ENCODE results near the gene CUBN. TPM values are rescaled to one million over a fixed set of nuclear protein-coding genes. Genes with fewer than 3 reads are reported as not detected.

Gene CUBN
- total and polyA plus RNA-seq, 12 donors, result 0.41 to 9.3 (median 1.3) TPM

GRCh38 chr10:17066807-17067206, 62.8 kb downstream of the CUBN start:
- H3K9me3 ChIP-seq (replicated peaks in 1 of 3), result no peaks in the 10 kb centered on the region
- DNase-seq, result no peak
- TF ChIP-seq POLR2A (IDR thresholded peaks at IDR 0.05) (no peak), CTCF (IDR thresholded peaks at IDR 0.05) (no peak)
- H3K4me3 ChIP-seq, result no peak overlapping the region
- 84 to 88% (median 87%) methylated on average over 3 of the region's 3 CpGs for WGBS, 4 donors
- H3K4me1 ChIP-seq (replicated peaks in 1 of 2), result peaks cover 0 to 6% of the 10 kb centered on the region in 2 donors
- no peaks in the 10 kb centered on the region for H3K36me3 ChIP-seq (replicated peaks in 1 of 2)
- H3K27me3 ChIP-seq, result no peaks in the 10 kb centered on the region
- H3K27ac ChIP-seq, result no peak overlapping the region
- intact Hi-C loops (cut with DNase I), result no loop called here

- Histone ChIP-seq H3K36me3 (replicated peaks in 1 of 2) (no peaks in the 10 kb centered on the region), H3K27me3 (no peaks in the 10 kb centered on the region), H3K27ac (no peak overlapping the region), H3K4me3 (no peak overlapping the region), H3K9me3 (replicated peaks in 1 of 3) (no peaks in the 10 kb centered on the region), H3K4me1 (replicated peaks in 1 of 2) (peaks cover 0 to 6% of the 10 kb centered on the region in 2 donors)
- TF ChIP-seq POLR2A (IDR thresholded peaks at IDR 0.05), result no peak
- no peak for TF ChIP-seq CTCF (IDR thresholded peaks at IDR 0.05)
- DNase-seq, result no peak
- intact Hi-C loops (cut with DNase I), result no loop called here
- 68 to 89% (median 79%) methylated on average over 1 of the region's 1 CpG for WGBS, 4 donors
Measured at GRCh38 chr10:17066000-17066399, 63.6 kb downstream of the CUBN start.

GRCh38 chr10:17065273-17065672, 64.3 kb downstream of the CUBN start:
- 94 to 98% (median 96%) methylated on average over 6 of the region's 6 CpGs for WGBS, 4 donors
- intact Hi-C loops (cut with DNase I), result no loop called here
- no peak overlapping the region for H3K27ac ChIP-seq

GRCh38 chr10:17064435-17064834, 65.2 kb downstream of the CUBN start:
- H3K4me1 ChIP-seq (replicated peaks in 1 of 2), result peaks cover 0 to 6% of the 10 kb centered on the region in 2 donors

More at GRCh38 chr10:17065273-17065672, 64.3 kb downstream of the CUBN start:
- H3K36me3 ChIP-seq (replicated peaks in 1 of 2), result no peaks in the 10 kb centered on the region
- H3K9me3 ChIP-seq (replicated peaks in 1 of 3), result no peaks in the 10 kb centered on the region
- DNase-seq, result no peak
- H3K4me3 ChIP-seq, result no peak overlapping the region
- no peak for TF ChIP-seq POLR2A (IDR thresholded peaks at IDR 0.05)
- no peak for TF ChIP-seq CTCF (IDR thresholded peaks at IDR 0.05)
- no peaks in the 10 kb centered on the region for H3K27me3 ChIP-seq
- H3K4me1 ChIP-seq (replicated peaks in 1 of 2), result peaks cover 0 to 6% of the 10 kb centered on the region in 2 donors

More at GRCh38 chr10:17064435-17064834, 65.2 kb downstream of the CUBN start:
- DNase-seq, result no peak
- intact Hi-C loops (cut with DNase I), result no loop called here
- Histone ChIP-seq H3K4me3 (no peak overlapping the region), H3K27ac (no peak overlapping the region), H3K36me3 (replicated peaks in 1 of 2) (no peaks in the 10 kb centered on the region), H3K9me3 (replicated peaks in 1 of 3) (no peaks in the 10 kb centered on the region), H3K27me3 (no peaks in the 10 kb centered on the region)
- 90 to 98% (median 95%) methylated on average over 2 of the region's 2 CpGs for WGBS, 4 donors
- TF ChIP-seq POLR2A (IDR thresholded peaks at IDR 0.05) (no peak), CTCF (IDR thresholded peaks at IDR 0.05) (no peak)
